Liver (tissue), 3 donors: ENCODE data around the gene DIDO1.

ENCODE experiments used
- TAF1 ChIP-seq: conservative IDR thresholded peaks from 2 replicates; pipeline ENCODE4 v1.6.1; 2016; ENCODE audit warnings: antibody characterized with exemption, mild to moderate bottlenecking
- TF ChIP-seq, protein P1 (sequence below): fragments of 150-350 bp; IDR thresholded peaks from 2 replicates; pipeline ENCODE4 v1.5.1; 2017; ENCODE audit warnings: improper control_type of control experiment, low read depth, low read length; ENCODE audit not compliant: missing input control
- donor health status: healthy.
- donor health status: healthy.

DNA sequence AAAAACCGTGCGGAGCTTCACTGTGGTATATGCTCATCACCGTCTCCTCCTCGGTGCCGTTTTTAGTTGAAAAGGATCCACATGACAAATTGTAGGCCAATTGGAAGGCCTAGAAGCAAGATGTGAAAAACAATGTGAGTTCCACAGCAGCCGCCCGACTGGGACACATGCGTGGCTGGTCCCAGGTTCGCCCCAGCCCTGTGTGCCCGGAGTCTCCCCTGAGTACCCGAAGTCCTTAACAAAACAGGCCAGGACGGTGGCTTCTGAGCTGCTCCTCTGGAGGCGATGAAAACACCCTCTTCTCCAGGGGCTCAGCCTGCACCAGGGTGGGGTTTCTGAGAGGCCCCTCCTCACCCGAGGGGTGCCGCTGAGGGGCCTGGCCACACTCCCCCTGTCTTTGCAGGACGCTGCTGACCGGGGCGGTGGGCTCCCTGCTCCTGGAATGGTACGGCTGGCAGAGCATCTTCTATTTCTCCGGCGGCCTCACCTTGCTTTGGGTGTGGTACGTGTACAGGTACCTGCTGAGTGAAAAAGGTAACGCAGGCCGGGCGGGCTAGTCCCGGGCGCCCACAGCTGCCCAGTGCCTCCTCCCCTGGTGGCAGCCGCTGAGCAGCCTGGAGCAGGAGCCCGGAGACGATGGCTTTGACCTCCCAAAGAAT is 36.0 kb upstream of the DIDO1 start:
- TF ChIP-seq, protein P1, sequence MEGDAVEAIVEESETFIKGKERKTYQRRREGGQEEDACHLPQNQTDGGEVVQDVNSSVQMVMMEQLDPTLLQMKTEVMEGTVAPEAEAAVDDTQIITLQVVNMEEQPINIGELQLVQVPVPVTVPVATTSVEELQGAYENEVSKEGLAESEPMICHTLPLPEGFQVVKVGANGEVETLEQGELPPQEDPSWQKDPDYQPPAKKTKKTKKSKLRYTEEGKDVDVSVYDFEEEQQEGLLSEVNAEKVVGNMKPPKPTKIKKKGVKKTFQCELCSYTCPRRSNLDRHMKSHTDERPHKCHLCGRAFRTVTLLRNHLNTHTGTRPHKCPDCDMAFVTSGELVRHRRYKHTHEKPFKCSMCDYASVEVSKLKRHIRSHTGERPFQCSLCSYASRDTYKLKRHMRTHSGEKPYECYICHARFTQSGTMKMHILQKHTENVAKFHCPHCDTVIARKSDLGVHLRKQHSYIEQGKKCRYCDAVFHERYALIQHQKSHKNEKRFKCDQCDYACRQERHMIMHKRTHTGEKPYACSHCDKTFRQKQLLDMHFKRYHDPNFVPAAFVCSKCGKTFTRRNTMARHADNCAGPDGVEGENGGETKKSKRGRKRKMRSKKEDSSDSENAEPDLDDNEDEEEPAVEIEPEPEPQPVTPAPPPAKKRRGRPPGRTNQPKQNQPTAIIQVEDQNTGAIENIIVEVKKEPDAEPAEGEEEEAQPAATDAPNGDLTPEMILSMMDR, result no peak
- TF ChIP-seq TAF1, result no peak
